WERI-Rb-1 (cell line): ENCODE data around the gene LRRC46.

ENCODE experiments used
- DNase-seq: peaks from one replicate; pipeline ENCODE4 v3.0.0-alpha.2; 2020
- H3K27ac ChIP-seq: fragments of 250-450 bp; sonication (Bioruptor Pico); 2 replicates; pipeline ENCODE4 v1.5.1; 2020; ENCODE audit warnings: mild to moderate bottlenecking, moderate library complexity
- H3K27me3 ChIP-seq: fragments of 250-450 bp; sonication (Bioruptor Pico); 2 replicates; pipeline ENCODE4 v1.5.1; 2021; ENCODE audit warnings: mild to moderate bottlenecking, low read depth, moderate library complexity; ENCODE audit not compliant: insufficient read depth, severe bottlenecking
- H3K36me3 ChIP-seq: fragments of 250-450 bp; sonication (Bioruptor Pico); 2 replicates; pipeline ENCODE4 v1.5.1; 2020; ENCODE audit warnings: mild to moderate bottlenecking, moderate library complexity
- H3K4me3 ChIP-seq: 2 replicates; pipeline ENCODE4 v1.5.1; 2011; ENCODE audit warnings: low read depth, mild to moderate bottlenecking, control low read depth, low read length
- H3K9me3 ChIP-seq: fragments of 250-450 bp; sonication (Bioruptor Pico); 2 replicates; pipeline ENCODE4 v1.5.1; 2021; ENCODE audit warnings: mild to moderate bottlenecking, moderate library complexity; ENCODE audit not compliant: severe bottlenecking
- CTCF ChIP-seq: IDR thresholded peaks from 2 replicates; pipeline ENCODE4 v1.5.1; 2011; ENCODE audit warnings: low read depth, mild to moderate bottlenecking, control low read depth, inconsistent platforms, low read length

The LRRC46 gene

GRCh38 chr17:47846716-47847340, 15.4 kb downstream of the LRRC46 start:
- DNase-seq: no peak
- Histone ChIP-seq H3K4me3 (no peak overlapping the region), H3K27me3 (no peaks in the 10 kb centered on the region)

DNA sequence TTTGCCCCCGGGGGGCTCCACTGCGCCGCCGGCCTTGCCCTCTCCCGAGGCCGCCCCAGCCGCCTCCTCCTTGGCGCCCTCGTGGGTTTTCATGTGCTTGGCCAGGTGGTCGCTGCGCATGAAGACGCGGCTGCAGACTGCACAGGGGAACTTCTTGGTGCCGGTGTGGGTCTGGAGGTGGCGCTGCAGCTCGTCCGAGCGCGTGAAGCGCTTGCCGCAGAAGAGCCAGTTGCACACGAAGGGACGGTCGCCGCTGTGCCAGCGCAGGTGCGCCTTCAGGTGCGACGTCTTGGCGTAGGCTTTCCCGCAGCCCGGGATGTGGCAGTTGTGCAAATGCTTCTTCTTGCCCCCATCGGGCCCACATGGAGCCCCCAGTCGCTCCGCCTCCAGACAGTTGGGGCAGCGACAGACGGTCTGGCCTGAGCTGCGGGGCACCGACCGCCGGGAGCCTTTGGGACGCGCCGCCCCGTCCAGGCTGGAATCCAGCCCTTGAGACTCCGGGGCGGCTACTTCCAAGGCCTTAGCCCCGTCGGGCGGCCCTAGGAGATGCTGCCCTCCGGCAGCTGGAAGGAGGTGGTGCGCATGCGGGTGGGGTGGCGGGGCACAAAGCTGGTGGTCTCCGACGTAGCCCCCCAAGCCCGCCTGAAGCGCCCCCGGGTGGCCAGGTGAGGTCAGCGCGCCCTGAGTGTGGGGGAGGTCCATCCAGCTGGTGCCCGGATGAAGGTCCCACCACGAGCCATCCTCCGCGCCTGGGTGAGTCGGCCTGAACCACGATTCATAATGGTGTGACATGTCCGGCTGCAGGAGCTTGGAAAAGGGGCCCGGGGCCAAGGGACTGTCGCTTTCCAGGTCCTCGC, 16.1 kb downstream of the LRRC46 start:
- peak; percentile 73 for TF ChIP-seq CTCF

More at GRCh38 chr17:47846716-47847340, 15.4 kb downstream of the LRRC46 start:
- TF ChIP-seq CTCF: no peak
- H3K9me3 ChIP-seq: no peaks in the 10 kb centered on the region
- H3K27ac ChIP-seq: no peak overlapping the region
- H3K36me3 ChIP-seq: peaks cover 17% of the 10 kb centered on the region

DNA sequence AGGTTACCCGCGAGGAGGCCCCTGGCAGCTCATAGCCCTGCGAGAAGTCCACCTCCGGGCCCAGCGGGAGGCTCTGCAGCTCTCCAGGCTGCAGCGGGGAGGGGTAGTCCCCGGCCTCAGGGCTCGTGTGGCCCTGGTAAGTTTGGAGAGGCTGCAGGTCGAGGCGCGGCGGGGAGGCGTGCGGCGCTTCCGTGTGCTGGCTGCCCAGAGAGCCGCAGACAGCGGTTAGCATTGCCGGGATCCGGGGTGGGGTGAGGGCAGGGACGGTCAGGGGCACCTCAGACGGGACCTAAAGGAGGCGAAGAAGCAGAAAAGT, 16.7 kb downstream of the LRRC46 start:
- Histone ChIP-seq H3K9me3 (no peaks in the 10 kb centered on the region), H3K27ac (no peak overlapping the region), H3K27me3 (no peaks in the 10 kb centered on the region), H3K4me3 (no peak overlapping the region), H3K36me3 (peaks cover 17% of the 10 kb centered on the region)
- TF ChIP-seq CTCF: no peak
- DNase-seq: no peak

More for the DNA sequence above, 16.1 kb downstream of the LRRC46 start:
- Histone ChIP-seq H3K9me3 (no peaks in the 10 kb centered on the region), H3K4me3 (no peak overlapping the region), H3K27me3 (no peaks in the 10 kb centered on the region), H3K36me3 (peaks cover 17% of the 10 kb centered on the region), H3K27ac (no peak overlapping the region)
- no peak for DNase-seq

DNA sequence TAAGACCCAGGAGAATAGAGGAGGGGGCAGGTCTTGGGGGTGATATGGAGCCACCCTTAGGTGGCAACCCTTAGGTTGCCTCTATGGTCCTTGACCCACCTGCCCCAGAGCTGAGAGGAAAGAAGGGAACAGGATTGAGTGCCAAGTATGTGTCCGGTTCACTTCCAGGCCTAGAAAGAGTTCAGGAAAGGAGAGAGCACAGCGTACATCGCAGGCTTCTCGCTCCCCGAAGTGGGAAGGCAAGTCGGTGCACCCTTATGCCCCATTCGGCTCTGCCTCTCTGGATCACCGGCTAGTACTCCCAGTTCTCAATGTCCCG, 18.9 kb downstream of the LRRC46 start:
- Histone ChIP-seq H3K9me3 (no peaks in the 10 kb centered on the region), H3K36me3 (peaks cover 17% of the 10 kb centered on the region), H3K27ac (peak overlapping the region; percentile 70), H3K27me3 (no peaks in the 10 kb centered on the region), H3K4me3 (peak overlapping the region; percentile 75)
- TF ChIP-seq CTCF: no peak
- DNase-seq: no peak

DNA sequence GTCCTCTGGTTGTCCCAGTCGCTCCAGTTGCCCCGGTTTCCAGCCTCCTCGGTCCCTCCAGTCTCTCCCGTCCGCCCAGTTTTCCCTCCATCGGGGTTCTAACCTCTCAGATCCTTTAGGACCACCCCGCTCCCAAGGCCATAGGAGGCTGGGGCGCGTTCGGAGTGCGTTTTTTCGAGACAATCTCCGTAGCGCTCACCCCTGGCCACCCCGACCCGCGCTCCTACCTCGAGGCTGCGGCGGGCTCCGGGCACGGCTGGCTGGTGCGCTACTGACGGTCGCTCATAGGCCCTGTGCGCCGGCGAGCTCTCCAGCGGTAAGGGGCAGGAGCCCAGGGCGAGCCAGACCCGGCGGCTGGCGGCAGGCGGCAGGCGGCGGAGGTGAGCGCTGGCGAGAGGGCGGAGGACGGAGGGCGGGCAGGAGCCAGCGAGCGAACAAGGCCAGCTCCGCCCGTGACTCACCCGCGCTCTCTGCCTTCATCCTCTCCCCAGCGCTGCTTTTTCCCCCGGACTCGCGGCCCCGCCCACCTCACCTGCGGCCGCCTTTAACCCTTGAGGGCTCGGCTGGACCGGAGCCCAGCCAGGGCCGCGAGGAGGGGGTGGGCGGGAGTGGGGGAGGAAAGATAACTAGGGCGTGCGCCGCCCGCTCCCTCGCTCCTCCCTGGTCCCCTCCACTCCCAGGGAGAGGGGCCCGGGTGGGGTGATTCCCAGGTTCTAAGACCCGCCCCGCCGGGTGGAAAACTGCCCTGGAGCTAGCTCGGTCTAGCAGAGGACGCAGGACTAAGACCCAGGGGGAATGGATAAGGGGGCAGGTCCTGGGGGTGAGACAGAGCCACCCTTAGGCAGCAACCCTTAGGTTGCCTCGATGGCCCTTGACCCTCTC, 19.5 kb downstream of the LRRC46 start, which contains the start of gene SP6:
TSS of gene SP6 (minus strand) at position 472 of the 882 bp plus-strand sequence. CDS start 2,734 bp downstream, outside the sequence.
- TF ChIP-seq CTCF: peak; percentile 25; the same call in 1 of the 2 replicates
- Histone ChIP-seq H3K4me3 (peak within 1 kb of the TSS; percentile 75), H3K9me3 (no peaks in the 10 kb centered on the region), H3K36me3 (peaks cover 17% of the 10 kb centered on the region), H3K27me3 (no peaks in the 10 kb centered on the region), H3K27ac (peak within 1 kb of the TSS; percentile 70)
- peak; percentile 90 for DNase-seq
